ENCODE data around the gene PLPPR1. TPM values are rescaled to one million over a fixed set of nuclear protein-coding genes. Genes with fewer than 3 reads are reported as not detected.

Gene PLPPR1
- total and polyA plus RNA-seq, 2 donors (not counting 3 experiments of a cell fraction or from before 2014, with no cell fraction given) = 0.18 to 0.50 TPM

- Histone ChIP-seq H3K9me1 (replicated peaks; ENCODE audit: control insufficient read depth, extremely low read depth, insufficient read depth, low read length) (no peaks in the 10 kb centered on the region), H2AFZ (ENCODE audit: low read depth, low read length) (no peak overlapping the region), H3K4me3 (replicated peaks in 1 of 3; ENCODE audit: insufficient read depth in 1 of 3, low read depth in 1 of 3, low read length in 3 of 3) (no peak overlapping the region), H3K4me2 (ENCODE audit: insufficient read depth, low read length) (no peak overlapping the region), H3K79me2 (ENCODE audit: control insufficient read depth, insufficient read depth, low read length) (no peaks in the 10 kb centered on the region), H3K36me3 (ENCODE audit: control insufficient read depth in 2 of 2, extremely low read depth in 1 of 2, insufficient read depth in 2 of 2, low read length in 2 of 2) (no peaks in the 10 kb centered on the region), H3K27ac (ENCODE audit: insufficient read depth, low read depth, low read length) (no peak overlapping the region), H3K9ac (replicated peaks; ENCODE audit: extremely low read depth, insufficient read depth, low read length) (no peak overlapping the region), H3K9me3 (replicated peaks; ENCODE audit: control insufficient read depth, insufficient read depth, low read length) (no peaks in the 10 kb centered on the region), H3K4me1 (ENCODE audit: control insufficient read depth, extremely low read depth, insufficient read depth, low read length) (no peaks in the 10 kb centered on the region), H3K27me3 (ENCODE audit: control insufficient read depth in 2 of 2, insufficient read depth in 2 of 2, low read length in 2 of 2) (no peaks in the 10 kb centered on the region), H4K20me1 (replicated peaks; ENCODE audit: control insufficient read depth, extremely low read depth, insufficient read depth, low read length) (no peaks in the 10 kb centered on the region)
- dilution Hi-C loops (cut with MboI; ENCODE audit: extremely low pct_ligation_motif_present, low sequenced_read_pairs) (no loop called here), intact Hi-C loops (cut with micrococcal nuclease) (no loop called here)
- FAIRE-seq (no peak), DNase-seq (ENCODE audit: low read depth, low spot score) (no peak)
- BruUV-seq (replicated peaks) = no TSS peak
- no peak for TF ChIP-seq POLR2AphosphoS5 (IDR thresholded peaks at IDR 0.05; ENCODE audit: insufficient read depth, low read depth, low read length)
- TF ChIP-seq JUN (IDR thresholded peaks at IDR 0.05; ENCODE audit: borderline replicate concordance, insufficient read depth, insufficient read length, low read depth) = no peak
- no peak for TF ChIP-seq GATA2 (IDR thresholded peaks at IDR 0.05; ENCODE audit: insufficient read depth, insufficient read length, low read depth, low read length)
- TF ChIP-seq POLR2A (IDR thresholded peaks at IDR 0.05; ENCODE audit: low read depth, low read length) = no peak
- TF ChIP-seq, protein P1, sequence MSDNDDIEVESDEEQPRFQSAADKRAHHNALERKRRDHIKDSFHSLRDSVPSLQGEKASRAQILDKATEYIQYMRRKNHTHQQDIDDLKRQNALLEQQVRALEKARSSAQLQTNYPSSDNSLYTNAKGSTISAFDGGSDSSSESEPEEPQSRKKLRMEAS (IDR thresholded peaks at IDR 0.05; ENCODE audit: insufficient read depth, insufficient read length) = no peak
- TF ChIP-seq EZH2 (IDR thresholded peaks at IDR 0.05; ENCODE audit: borderline replicate concordance, low read depth, low read length, severe bottlenecking) = no peak
- TF ChIP-seq MYC (IDR thresholded peaks at IDR 0.05; ENCODE audit: low read depth, low read length) = no peak
- TF ChIP-seq CTCF (IDR thresholded peaks at IDR 0.05; ENCODE audit: extremely low read depth in 1 of 2, insufficient read depth in 1 of 2, low read depth in 1 of 2, low read length in 2 of 2) = no peak
- TF ChIP-seq FOS (IDR thresholded peaks at IDR 0.05; ENCODE audit: borderline replicate concordance, insufficient read depth, low read length) = no peak
- CTCF ChIA-PET = no interaction called here
- POLR2A ChIA-PET = no interaction called here
Measured at GRCh38 chr9:101269591-101270283, 241.2 kb downstream of the PLPPR1 start.
